HepG2 (cell line): ENCODE measurements around the gene RAMP1. TPM values are rescaled to one million over a fixed set of nuclear protein-coding genes. Genes with fewer than 3 reads are reported as not detected.
A peak's percentile ranks its signal among the peaks of the same experiment; 100 is the strongest.

Source experiments
- ATAC-seq: fragments of 200-7000 bp; cut with Tn5 transposase; 3 replicates; pipeline ENCODE4 v1.9.1; 2020; ENCODE audit warnings: mild to moderate bottlenecking, moderate library complexity
- BruUV-seq: library from RNA; stranded (reverse); fragments of 400-500 nt; replicated peaks from 2 replicates; lab custom pipeline; 2021; lab: Mats Ljungman, UMichigan
- CTCF ChIA-PET: fragments of 300-600 bp; formaldehyde crosslinking; extraction: SDS; loops from one replicate; lab custom pipeline; 2021; ENCODE audit warnings: low total read pairs, inconsistent platforms, low intra/inter-chr PET ratio; lab: Yijun Ruan, JAX
- POLR2A ChIA-PET: fragments of 350-600 bp; sonication (Branson Sonifier 250); formaldehyde crosslinking; loops from one replicate; lab custom pipeline; 2020; ENCODE audit warnings: antibody characterized with exemption, inconsistent platforms; lab: Yijun Ruan, JAX
- DNase-seq: peaks from one replicate; pipeline ENCODE4 v3.0.0-alpha.2; 2015; ENCODE audit warnings: low spot score
- FAIRE-seq: peaks from 3 replicates; lab custom pipeline; 2011; peaks lifted over from hg19 to GRCh38; lab: Jason Lieb, UNC
- H2AFZ ChIP-seq: one replicate; pipeline ENCODE4 v1.6.1; 2011; ENCODE audit warnings: low read length, inconsistent platforms
- H3K27ac ChIP-seq: fragments of 300-600 bp; 3 replicates; pipeline ENCODE4 v1.8.0; 2011; ENCODE audit warnings: mixed run types, mild to moderate bottlenecking, mixed read lengths, low read length, inconsistent platforms; ENCODE audit not compliant: insufficient read depth; ENCODE audit errors: extremely low read length
- H3K27me3 ChIP-seq, 2 experiments: fragments of 200-600 bp in 1 of 2; 2 replicates in 1 of 2; 3 replicates in 1 of 2; pipeline versions ENCODE4 v1.6.0 to v1.8.0; 2011; ENCODE audit warnings: low read length in 2 of 2, mild to moderate bottlenecking in 2 of 2, moderate library complexity in 2 of 2, inconsistent platforms in 1 of 2; ENCODE audit not compliant: insufficient read depth in 2 of 2, control insufficient read depth in 1 of 2
- H3K36me3 ChIP-seq, 2 experiments: fragments of 200-600 bp in 1 of 2; replicated peaks in 1 of 2; 2 replicates in 1 of 2; 3 replicates in 1 of 2; pipeline versions ENCODE4 v1.5.1 to v1.8.0; 2011; ENCODE audit warnings: low read length in 2 of 2, inconsistent platforms in 1 of 2; ENCODE audit not compliant: insufficient read depth in 2 of 2, control insufficient read depth in 1 of 2
- H3K4me1 ChIP-seq: 2 replicates; pipeline ENCODE4 v1.5.1; 2012; ENCODE audit warnings: low read length, inconsistent platforms; ENCODE audit not compliant: insufficient read depth
- H3K4me2 ChIP-seq: 2 replicates; pipeline ENCODE4 v1.6.0; 2011; ENCODE audit warnings: low read depth, low read length, inconsistent platforms
- H3K4me3 ChIP-seq, 3 experiments: fragments of 200-600 bp in 1 of 3; sonication (generic), shearing (Covaris generic) in 1 of 3; replicated peaks in 1 of 3; 2 replicates each; pipeline ENCODE4 v1.5.1; 2011 to 2016; ENCODE audit warnings: low read length in 3 of 3, inconsistent platforms in 2 of 3, low read depth in 2 of 3, mild to moderate bottlenecking in 2 of 3, control low read depth in 1 of 3, mixed read lengths in 1 of 3; ENCODE audit not compliant: insufficient read depth in 1 of 3
- H3K79me2 ChIP-seq: one replicate; pipeline ENCODE4 v1.6.1; 2011; ENCODE audit warnings: low read length, inconsistent platforms; ENCODE audit not compliant: insufficient read depth
- H3K9ac ChIP-seq: 2 replicates; pipeline ENCODE4 v1.6.0; 2011; ENCODE audit warnings: mild to moderate bottlenecking, low read depth, low read length, inconsistent platforms; ENCODE audit not compliant: insufficient read depth
- H3K9me3 ChIP-seq: 2 replicates; pipeline ENCODE4 v1.5.1; 2012; ENCODE audit warnings: mild to moderate bottlenecking, low read length
- H4K20me1 ChIP-seq: 2 replicates; pipeline ENCODE4 v1.6.0; 2011; ENCODE audit warnings: inconsistent platforms, mild to moderate bottlenecking, low read length, moderate library complexity; ENCODE audit not compliant: insufficient read depth
- CBX1 ChIP-seq: IDR thresholded peaks from one replicate; pipeline ENCODE4 v1.6.1; 2016; ENCODE audit warnings: antibody characterized with exemption, low read depth
- ELF1 ChIP-seq: sonication (generic); formaldehyde crosslinking; IDR thresholded peaks from 2 replicates; pipeline ENCODE4 v1.4.0; 2020; ENCODE audit warnings: missing genetic modification reagents
- FOSL2 ChIP-seq: sonication (generic); formaldehyde crosslinking; IDR thresholded peaks from 2 replicates; pipeline ENCODE4 v1.4.0; 2020; ENCODE audit warnings: missing genetic modification reagents
- IKZF1 ChIP-seq: fragments of 450-650 bp; IDR thresholded peaks from 2 replicates; pipeline ENCODE4 v1.7.1; 2016
- MYC ChIP-seq: sonication (generic); formaldehyde crosslinking; IDR thresholded peaks from 2 replicates; pipeline ENCODE4 v1.9.0; 2021; ENCODE audit warnings: missing genetic modification reagents, borderline replicate concordance
- PAX8 ChIP-seq: sonication (generic); formaldehyde crosslinking; IDR thresholded peaks from 2 replicates; pipeline ENCODE4 v1.8.0; 2022; ENCODE audit warnings: mild to moderate bottlenecking, missing genetic modification reagents, borderline replicate concordance
- PRPF4 ChIP-seq: fragments of 200-400 bp; formaldehyde crosslinking; IDR thresholded peaks from 2 replicates; pipeline ENCODE4 v1.6.1; 2016; ENCODE audit warnings: low read length, low read depth; ENCODE audit not compliant: poor library complexity, severe bottlenecking
- RXRB ChIP-seq: IDR thresholded peaks from 2 replicates; pipeline ENCODE4 v1.6.1; 2016; ENCODE audit warnings: borderline replicate concordance, missing genetic modification reagents, missing compliant biosample characterization
- SNAPC4 ChIP-seq: sonication (generic); formaldehyde crosslinking; IDR thresholded peaks from 2 replicates; pipeline ENCODE4 v1.4.0; 2020; ENCODE audit warnings: mild to moderate bottlenecking, missing genetic modification reagents
- ZNF121 ChIP-seq: sonication (generic); formaldehyde crosslinking; IDR thresholded peaks from 2 replicates; pipeline ENCODE4 v1.5.0; 2020; ENCODE audit warnings: mild to moderate bottlenecking, missing genetic modification reagents
- ZNF333 ChIP-seq: sonication (generic); formaldehyde crosslinking; IDR thresholded peaks from 2 replicates; pipeline ENCODE4 v1.4.0; 2020; ENCODE audit warnings: mild to moderate bottlenecking, missing genetic modification reagents, borderline replicate concordance
- ZNF350 ChIP-seq: sonication (generic); formaldehyde crosslinking; IDR thresholded peaks from 2 replicates; pipeline ENCODE4 v1.4.0; 2020; ENCODE audit warnings: mild to moderate bottlenecking, low read depth, missing genetic modification reagents, borderline replicate concordance
- ZNF691 ChIP-seq: sonication (generic); formaldehyde crosslinking; IDR thresholded peaks from 2 replicates; pipeline ENCODE4 v1.4.0; 2020; ENCODE audit warnings: missing genetic modification reagents, low read depth, mild to moderate bottlenecking, borderline replicate concordance
- ZNF777 ChIP-seq: sonication (generic); formaldehyde crosslinking; IDR thresholded peaks from 2 replicates; pipeline ENCODE4 v1.4.0; 2020; ENCODE audit warnings: missing genetic modification reagents
- WGBS: methylation state at CpG from one replicate; pipeline ENCODE4 v1.1.6; 2017; ENCODE audit warnings: low lambda C conversion rate; 5-methylcytosine and 5-hydroxymethylcytosine counted together
- in situ Hi-C: cut with HindIII; loops from 2 replicates; pipeline ENCODE4 v1.10.0; 2017; ENCODE audit warnings: low pct_unique_long_range_greater_than_20kb; ENCODE audit not compliant: extremely low pct_ligation_motif_present
- intact Hi-C: fragments of 100-400 bp; cut with micrococcal nuclease; formaldehyde crosslinking; loops from one replicate; pipeline ENCODE4 v1.10.0; 2022; ENCODE audit not compliant: unreplicated experiment
- polyA plus RNA-seq, 8 experiments: library from polyadenylated mRNA; depleted of rRNA in 3 of 8; stranded (reverse) in 7 of 8; unstranded in 1 of 8; fragments of >200 nt; fragmentation: Illumina TruSeq in 4 of 8; extraction: Trizol in 4 of 8; gene quantifications; 2 replicates each; pipeline versions ENCODE4 v1.2.1 to v1.2.3, GENCODE V29; 2011 to 2016; ENCODE audit warnings: low read depth in 4 of 8, missing spikeins in 1 of 8, mixed read lengths in 1 of 8; ENCODE audit not compliant: insufficient read depth in 1 of 8
- total RNA-seq, 5 experiments: library from RNA; depleted of rRNA; stranded (reverse); fragments of >200 nt; fragmentation: Illumina TruSeq; extraction: Trizol; gene quantifications; 2 replicates each; pipeline ENCODE4 v1.2.3, GENCODE V29; 2016; ENCODE audit warnings: low read depth in 1 of 5
- TF ChIP-seq, protein P1 (sequence below): sonication (generic); formaldehyde crosslinking; conservative IDR thresholded peaks from 2 replicates; pipeline ENCODE4 v1.4.0; 2020; ENCODE audit warnings: missing genetic modification reagents
- TF ChIP-seq, protein P2 (sequence below): sonication (generic); formaldehyde crosslinking; IDR thresholded peaks from 2 replicates; pipeline ENCODE4 v1.5.1; 2020; ENCODE audit warnings: missing genetic modification reagents, mild to moderate bottlenecking, borderline replicate concordance

RAMP1 gene
- total and polyA plus RNA-seq, 2 of the 13 experiments (the other 11 are each of a cell fraction or from before 2014, with no cell fraction given) = 0.29 to 0.61 TPM

DNA sequence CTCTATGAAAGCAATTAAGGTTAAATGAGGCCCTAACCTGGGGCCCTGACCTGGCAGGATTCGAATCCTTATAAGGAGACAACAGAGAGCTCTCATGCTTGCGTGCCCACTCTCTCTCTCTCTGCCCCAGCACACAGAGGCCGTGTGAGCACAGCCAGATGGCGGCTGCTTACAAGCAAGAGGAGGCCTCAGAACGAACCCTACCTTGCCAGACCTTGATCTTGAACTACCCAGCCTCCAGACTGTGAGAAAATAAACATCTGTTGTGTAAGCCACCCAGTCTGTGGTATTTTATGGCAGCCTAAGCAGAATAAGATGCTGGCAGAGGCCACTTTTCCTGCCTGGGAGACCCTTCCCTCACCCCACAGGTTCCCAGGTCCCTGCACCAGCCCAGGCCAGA lies 102.2 kb downstream of the RAMP1 start:
- FAIRE-seq (no peak), ATAC-seq (peak; percentile 8; the same call in 1 of the 3 replicates), DNase-seq (no peak)
- H3K27me3 ChIP-seq = peaks cover 5 to 58% of the 10 kb centered on the region in 2 experiments
- in situ Hi-C loops (no loop called here), intact Hi-C loops (no loop called here)
- CTCF ChIA-PET = no interaction called here
- no peak overlapping the region for H2AFZ ChIP-seq
- no peak overlapping the region for H3K4me3 ChIP-seq
- BruUV-seq = no TSS peak
- H3K27ac ChIP-seq = no peak overlapping the region
- H3K9ac ChIP-seq = no peak overlapping the region
- H3K36me3 ChIP-seq = no peaks in the 10 kb centered on the region
- peaks cover 15% of the 10 kb centered on the region for H3K9me3 ChIP-seq
- H3K4me2 ChIP-seq = no peak overlapping the region
- no peaks in the 10 kb centered on the region for H4K20me1 ChIP-seq
- POLR2A ChIA-PET = no interaction called here
- 7% methylated on average over 5 of the region's 5 CpGs for WGBS
- H3K79me2 ChIP-seq = no peaks in the 10 kb centered on the region
- H3K4me1 ChIP-seq = peaks cover 13% of the 10 kb centered on the region; the same call in 1 of the 2 replicates
- TF ChIP-seq ZNF777 (CRISPR knock-in tag) (no peak), ELF1 (CRISPR knock-in tag) (no peak), PRPF4 (no peak), SNAPC4 (CRISPR knock-in tag) (no peak), RXRB (peak; percentile 63), FOSL2 (CRISPR knock-in tag) (no peak), ZNF350 (CRISPR knock-in tag) (no peak; the same call in 1 of the 2 replicates), ZNF691 (no peak), CBX1 (no peak), MYC (CRISPR knock-in tag) (no peak), ZNF333 (CRISPR knock-in tag) (no peak), IKZF1 (no peak), ZNF121 (CRISPR knock-in tag) (no peak), PAX8 (CRISPR knock-in tag) (no peak)
- TF ChIP-seq, protein P1, sequence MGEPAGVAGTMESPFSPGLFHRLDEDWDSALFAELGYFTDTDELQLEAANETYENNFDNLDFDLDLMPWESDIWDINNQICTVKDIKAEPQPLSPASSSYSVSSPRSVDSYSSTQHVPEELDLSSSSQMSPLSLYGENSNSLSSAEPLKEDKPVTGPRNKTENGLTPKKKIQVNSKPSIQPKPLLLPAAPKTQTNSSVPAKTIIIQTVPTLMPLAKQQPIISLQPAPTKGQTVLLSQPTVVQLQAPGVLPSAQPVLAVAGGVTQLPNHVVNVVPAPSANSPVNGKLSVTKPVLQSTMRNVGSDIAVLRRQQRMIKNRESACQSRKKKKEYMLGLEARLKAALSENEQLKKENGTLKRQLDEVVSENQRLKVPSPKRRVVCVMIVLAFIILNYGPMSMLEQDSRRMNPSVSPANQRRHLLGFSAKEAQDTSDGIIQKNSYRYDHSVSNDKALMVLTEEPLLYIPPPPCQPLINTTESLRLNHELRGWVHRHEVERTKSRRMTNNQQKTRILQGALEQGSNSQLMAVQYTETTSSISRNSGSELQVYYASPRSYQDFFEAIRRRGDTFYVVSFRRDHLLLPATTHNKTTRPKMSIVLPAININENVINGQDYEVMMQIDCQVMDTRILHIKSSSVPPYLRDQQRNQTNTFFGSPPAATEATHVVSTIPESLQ = no peak
- TF ChIP-seq, protein P2, sequence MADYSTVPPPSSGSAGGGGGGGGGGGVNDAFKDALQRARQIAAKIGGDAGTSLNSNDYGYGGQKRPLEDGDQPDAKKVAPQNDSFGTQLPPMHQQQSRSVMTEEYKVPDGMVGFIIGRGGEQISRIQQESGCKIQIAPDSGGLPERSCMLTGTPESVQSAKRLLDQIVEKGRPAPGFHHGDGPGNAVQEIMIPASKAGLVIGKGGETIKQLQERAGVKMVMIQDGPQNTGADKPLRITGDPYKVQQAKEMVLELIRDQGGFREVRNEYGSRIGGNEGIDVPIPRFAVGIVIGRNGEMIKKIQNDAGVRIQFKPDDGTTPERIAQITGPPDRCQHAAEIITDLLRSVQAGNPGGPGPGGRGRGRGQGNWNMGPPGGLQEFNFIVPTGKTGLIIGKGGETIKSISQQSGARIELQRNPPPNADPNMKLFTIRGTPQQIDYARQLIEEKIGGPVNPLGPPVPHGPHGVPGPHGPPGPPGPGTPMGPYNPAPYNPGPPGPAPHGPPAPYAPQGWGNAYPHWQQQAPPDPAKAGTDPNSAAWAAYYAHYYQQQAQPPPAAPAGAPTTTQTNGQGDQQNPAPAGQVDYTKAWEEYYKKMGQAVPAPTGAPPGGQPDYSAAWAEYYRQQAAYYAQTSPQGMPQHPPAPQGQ = no peak
